Neural progenitor cell (in vitro differentiated cells): ENCODE data around the gene CHST15.

Experiments used
- CTCF ChIP-seq: fragments of 200-600 bp; sonication (generic); IDR thresholded peaks from 2 replicates; pipeline ENCODE4 v1.5.1; 2017; ENCODE audit warnings: antibody characterized with exemption, mild to moderate bottlenecking
- EZH2 ChIP-seq: fragments of 200-600 bp; sonication (generic); IDR thresholded peaks from 2 replicates; pipeline ENCODE4 v1.6.1; 2017; ENCODE audit warnings: antibody characterized with exemption, mild to moderate bottlenecking, moderate library complexity
- EZH2phosphoT487 ChIP-seq: fragments of 200-600 bp; sonication (generic); IDR thresholded peaks from 2 replicates; pipeline ENCODE4 v1.6.1; 2017; ENCODE audit warnings: antibody characterized with exemption

- no peak for TF ChIP-seq CTCF
- no peak for TF ChIP-seq EZH2
- no peak for TF ChIP-seq EZH2phosphoT487
These were observed 91.8 kb downstream of the CHST15 start for GRCh38 chr10:124001391-124002148.
